HL-60 (cell line): Measurements from ENCODE around the gene SLC6A6.
A peak's percentile ranks its signal among the peaks of the same experiment; 100 is the strongest.

Source experiments
- DNase-seq, 2 experiments: peaks; one replicate each; pipeline ENCODE4 v3.0.0-alpha.2; 2010 to 2020; ENCODE audit warnings: low read depth in 1 of 2, low spot score in 1 of 2
- H3K27ac ChIP-seq: fragments of 250-450 bp; sonication (Bioruptor Pico); replicated peaks from 2 replicates; pipeline ENCODE4 v1.5.1; 2020; ENCODE audit warnings: mild to moderate bottlenecking, moderate library complexity
- H3K27me3 ChIP-seq: fragments of 250-450 bp; sonication (Bioruptor Pico); 2 replicates; pipeline ENCODE4 v1.5.1; 2021; ENCODE audit warnings: mild to moderate bottlenecking, moderate library complexity; ENCODE audit not compliant: insufficient read depth, poor library complexity, severe bottlenecking
- H3K4me3 ChIP-seq: replicated peaks from 2 replicates; pipeline ENCODE4 v1.5.1; 2011; ENCODE audit warnings: mild to moderate bottlenecking, control low read depth, low read length; ENCODE audit not compliant: insufficient read depth
- CTCF ChIP-seq: IDR thresholded peaks from one replicate; pipeline ENCODE4 v1.5.1; 2011; ENCODE audit warnings: low read length, control low read depth, inconsistent platforms; ENCODE audit not compliant: insufficient read depth
- GABPA ChIP-seq: IDR thresholded peaks from 2 replicates; pipeline ENCODE4 v1.6.1; 2012; ENCODE audit warnings: low read depth
- POLR2AphosphoS5 ChIP-seq: IDR thresholded peaks from 2 replicates; pipeline ENCODE4 v1.6.1; 2012; ENCODE audit warnings: low read depth
- REST ChIP-seq: IDR thresholded peaks from 2 replicates; pipeline ENCODE4 v1.6.1; 2012; ENCODE audit warnings: low read depth; ENCODE audit not compliant: insufficient replicate concordance
- SPI1 ChIP-seq: IDR thresholded peaks from 2 replicates; pipeline ENCODE4 v1.6.1; 2012; ENCODE audit warnings: low read depth, mild to moderate bottlenecking, borderline replicate concordance

The SLC6A6 gene

GRCh38 chr3:14508505-14508819 is 106.1 kb downstream of the SLC6A6 start:
- Histone ChIP-seq H3K27me3 (peaks cover 8% of the 10 kb centered on the region), H3K27ac (no peak overlapping the region), H3K4me3 (no peak overlapping the region)
- TF ChIP-seq POLR2AphosphoS5 = no peak
- no peak for TF ChIP-seq GABPA
- no peak for TF ChIP-seq REST
- no peak for TF ChIP-seq CTCF
- TF ChIP-seq SPI1 = no peak
- no peak for DNase-seq

- H3K27me3 ChIP-seq = peaks cover 8% of the 10 kb centered on the region
Observed at GRCh38 chr3:14508966-14509795, 106.8 kb downstream of the SLC6A6 start.

More at GRCh38 chr3:14508966-14509795, 106.8 kb downstream of the SLC6A6 start:
- Histone ChIP-seq H3K4me3 (no peak overlapping the region), H3K27ac (no peak overlapping the region)
- DNase-seq = peak; percentile 43 to 54
- TF ChIP-seq POLR2AphosphoS5 = no peak
- TF ChIP-seq REST = no peak
- TF ChIP-seq SPI1 = no peak
- peak; percentile 80 for TF ChIP-seq CTCF
- no peak for TF ChIP-seq GABPA
